ENCODE data around the gene NT5E.

The NT5E gene

DNA sequence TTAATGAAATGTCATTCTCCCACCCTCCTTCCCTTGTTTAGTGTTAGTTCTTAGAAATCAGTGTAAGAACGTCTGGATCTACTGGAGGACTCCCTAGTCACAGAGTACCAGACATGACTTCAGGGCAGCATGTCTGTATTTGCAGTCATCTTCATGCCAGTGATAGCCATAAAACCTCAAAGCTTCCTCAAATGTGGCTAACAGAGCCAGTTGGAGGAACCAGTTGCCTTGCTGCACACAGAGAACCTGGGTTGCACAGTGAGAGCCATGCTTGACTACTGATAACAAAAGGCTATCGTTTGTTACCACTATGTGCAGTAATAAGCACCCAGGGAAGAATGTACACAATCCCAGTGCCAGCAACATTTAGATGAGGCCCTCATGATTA lies 20.1 kb downstream of the NT5E start:
- H3K79me2 ChIP-seq (ENCODE audit: insufficient read depth, low read length), result no peaks in the 10 kb centered on the region
- TF ChIP-seq, protein P1, sequence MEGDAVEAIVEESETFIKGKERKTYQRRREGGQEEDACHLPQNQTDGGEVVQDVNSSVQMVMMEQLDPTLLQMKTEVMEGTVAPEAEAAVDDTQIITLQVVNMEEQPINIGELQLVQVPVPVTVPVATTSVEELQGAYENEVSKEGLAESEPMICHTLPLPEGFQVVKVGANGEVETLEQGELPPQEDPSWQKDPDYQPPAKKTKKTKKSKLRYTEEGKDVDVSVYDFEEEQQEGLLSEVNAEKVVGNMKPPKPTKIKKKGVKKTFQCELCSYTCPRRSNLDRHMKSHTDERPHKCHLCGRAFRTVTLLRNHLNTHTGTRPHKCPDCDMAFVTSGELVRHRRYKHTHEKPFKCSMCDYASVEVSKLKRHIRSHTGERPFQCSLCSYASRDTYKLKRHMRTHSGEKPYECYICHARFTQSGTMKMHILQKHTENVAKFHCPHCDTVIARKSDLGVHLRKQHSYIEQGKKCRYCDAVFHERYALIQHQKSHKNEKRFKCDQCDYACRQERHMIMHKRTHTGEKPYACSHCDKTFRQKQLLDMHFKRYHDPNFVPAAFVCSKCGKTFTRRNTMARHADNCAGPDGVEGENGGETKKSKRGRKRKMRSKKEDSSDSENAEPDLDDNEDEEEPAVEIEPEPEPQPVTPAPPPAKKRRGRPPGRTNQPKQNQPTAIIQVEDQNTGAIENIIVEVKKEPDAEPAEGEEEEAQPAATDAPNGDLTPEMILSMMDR (IDR thresholded peaks at IDR 0.05; ENCODE audit: low read length), result no peak
- TF ChIP-seq EZH2 (IDR thresholded peaks at IDR 0.05; ENCODE audit: borderline replicate concordance, low read length), result no peak

DNA sequence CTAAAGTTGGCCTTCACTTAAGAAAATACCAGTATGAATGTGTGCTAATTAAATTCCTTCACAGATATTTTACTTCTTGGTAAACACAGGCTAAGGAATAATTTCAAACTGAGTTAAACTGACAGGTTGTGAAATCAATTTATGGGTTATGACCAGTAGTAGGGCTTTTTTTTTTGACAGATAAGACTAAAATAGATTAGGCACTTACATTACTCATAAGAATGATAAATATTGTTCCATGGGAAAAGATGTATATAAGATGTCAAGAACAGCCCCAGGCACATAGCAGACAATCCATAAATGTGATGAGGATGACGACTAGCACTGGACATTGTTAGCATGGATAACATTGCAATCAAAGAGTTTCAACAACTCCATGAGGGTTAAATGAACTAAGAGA lies 22.9 kb downstream of the NT5E start:
- Histone ChIP-seq H3K27me3 (ENCODE audit: insufficient read depth, low read length) (no peaks in the 10 kb centered on the region), H3K27ac (ENCODE audit: low read depth, low read length, poor library complexity, severe bottlenecking) (no peak overlapping the region), H3K79me2 (ENCODE audit: insufficient read depth, low read length) (no peaks in the 10 kb centered on the region), H3K36me3 (ENCODE audit: insufficient read depth, low read length) (no peaks in the 10 kb centered on the region), H3K9me2 (ENCODE audit: low read depth, low read length) (no peaks in the 10 kb centered on the region), H3K4me3 (ENCODE audit: low read depth, low read length, poor library complexity, severe bottlenecking) (no peak overlapping the region), H3K9ac (ENCODE audit: low read length) (no peak overlapping the region), H3K9me3 (ENCODE audit: low read length) (no peaks in the 10 kb centered on the region), H2AFZ (ENCODE audit: low read length) (no peak overlapping the region), H3K4me2 (ENCODE audit: low read length) (no peak overlapping the region), H3F3A (ENCODE audit: insufficient read depth, low read length) (no peaks in the 10 kb centered on the region), H3K4me1 (ENCODE audit: insufficient read depth, low read length, severe bottlenecking) (no peaks in the 10 kb centered on the region), H4K20me1 (ENCODE audit: insufficient read depth, low read length) (no peaks in the 10 kb centered on the region)
- TF ChIP-seq, protein P1 (IDR thresholded peaks at IDR 0.05; ENCODE audit: low read length), result no peak
- TF ChIP-seq EZH2 (IDR thresholded peaks at IDR 0.05; ENCODE audit: borderline replicate concordance, low read length), result no peak

More for the DNA sequence above, 20.1 kb downstream of the NT5E start:
- H2AFZ ChIP-seq (ENCODE audit: low read length), result no peak overlapping the region
- H3K27ac ChIP-seq (ENCODE audit: low read depth, low read length, poor library complexity, severe bottlenecking), result no peak overlapping the region
- H3K4me1 ChIP-seq (ENCODE audit: insufficient read depth, low read length, severe bottlenecking), result no peaks in the 10 kb centered on the region
- H3F3A ChIP-seq (ENCODE audit: insufficient read depth, low read length), result no peaks in the 10 kb centered on the region
- no peak overlapping the region for H3K4me3 ChIP-seq (ENCODE audit: low read depth, low read length, poor library complexity, severe bottlenecking)
- no peaks in the 10 kb centered on the region for H3K9me2 ChIP-seq (ENCODE audit: low read depth, low read length)
- H3K27me3 ChIP-seq (ENCODE audit: insufficient read depth, low read length), result no peaks in the 10 kb centered on the region
- H3K9me3 ChIP-seq (ENCODE audit: low read length), result no peaks in the 10 kb centered on the region
- no peaks in the 10 kb centered on the region for H4K20me1 ChIP-seq (ENCODE audit: insufficient read depth, low read length)
- H3K4me2 ChIP-seq (ENCODE audit: low read length), result no peak overlapping the region
- H3K9ac ChIP-seq (ENCODE audit: low read length), result no peak overlapping the region
- H3K36me3 ChIP-seq (ENCODE audit: insufficient read depth, low read length), result no peaks in the 10 kb centered on the region

- Histone ChIP-seq H3K4me3 (ENCODE audit: low read depth, low read length, poor library complexity, severe bottlenecking) (no peak overlapping the region), H3F3A (ENCODE audit: insufficient read depth, low read length) (no peaks in the 10 kb centered on the region), H3K9me3 (ENCODE audit: low read length) (no peaks in the 10 kb centered on the region), H3K79me2 (ENCODE audit: insufficient read depth, low read length) (no peaks in the 10 kb centered on the region), H3K4me2 (ENCODE audit: low read length) (no peak overlapping the region), H3K27ac (ENCODE audit: low read depth, low read length, poor library complexity, severe bottlenecking) (no peak overlapping the region), H3K4me1 (ENCODE audit: insufficient read depth, low read length, severe bottlenecking) (no peaks in the 10 kb centered on the region), H3K9me2 (ENCODE audit: low read depth, low read length) (no peaks in the 10 kb centered on the region), H3K27me3 (ENCODE audit: insufficient read depth, low read length) (no peaks in the 10 kb centered on the region), H2AFZ (ENCODE audit: low read length) (no peak overlapping the region), H3K36me3 (ENCODE audit: insufficient read depth, low read length) (no peaks in the 10 kb centered on the region), H3K9ac (ENCODE audit: low read length) (no peak overlapping the region), H4K20me1 (ENCODE audit: insufficient read depth, low read length) (no peaks in the 10 kb centered on the region)
- no peak for TF ChIP-seq EZH2 (IDR thresholded peaks at IDR 0.05; ENCODE audit: borderline replicate concordance, low read length)
- TF ChIP-seq, protein P1 (IDR thresholded peaks at IDR 0.05; ENCODE audit: low read length), result no peak
Observed at GRCh38 chr6:85473748-85474147, 23.9 kb downstream of the NT5E start.

Measured in OCI-LY1 (cell line).